ENCODE data around the gene RABGAP1. TPM values are rescaled to one million over a fixed set of nuclear protein-coding genes. Genes with fewer than 3 reads are reported as not detected.
"Not testable (repeated sequence)": the region's sequence is repeated elsewhere in the genome, so short reads cannot be mapped to it uniquely, and the experiment has no call there.

RABGAP1 gene
- total RNA-seq, 1 donor from 2014 or later = 80.2 TPM

- H3K4me3 Mint-ChIP-seq (ENCODE audit: unreplicated experiment) = peak within 1 kb of the TSS; percentile 95
- peaks cover 9% of the 10 kb centered on the region for H3K9me3 Mint-ChIP-seq (ENCODE audit: unreplicated experiment)
- peak within 1 kb of the TSS; percentile 95 for H3K27ac Mint-ChIP-seq (ENCODE audit: unreplicated experiment)
- no peak for TF ChIP-seq CTCF (IDR thresholded peaks at IDR 0.05; ENCODE audit: partially characterized antibody, unreplicated experiment)
- H3K27me3 Mint-ChIP-seq (ENCODE audit: unreplicated experiment) = peaks cover 6% of the 10 kb centered on the region
- peak; percentile 98 for DNase-seq
- no peaks in the 10 kb centered on the region for H3K36me3 Mint-ChIP-seq (ENCODE audit: unreplicated experiment)
- peaks cover 4% of the 10 kb centered on the region for H3K4me1 Mint-ChIP-seq (ENCODE audit: low read depth, unreplicated experiment)
Measured at GRCh38 chr9:122904823-122905710, 35.8 kb upstream of the RABGAP1 start, which contains the start of gene RC3H2. RC3H2 (minus strand) TSS chr9:122905359; CDS start chr9:122897509, 7,850 bp downstream.

GRCh38 chr9:122906122-122906521, 34.7 kb upstream of the RABGAP1 start:
- H3K4me3 Mint-ChIP-seq (ENCODE audit: unreplicated experiment) = peak overlapping the region; percentile 42
- not testable (repeated sequence) for H3K4me1 Mint-ChIP-seq (ENCODE audit: low read depth, unreplicated experiment); H3K27me3 Mint-ChIP-seq (ENCODE audit: unreplicated experiment); DNase-seq; H3K36me3 Mint-ChIP-seq (ENCODE audit: unreplicated experiment); H3K27ac Mint-ChIP-seq (ENCODE audit: unreplicated experiment); H3K9me3 Mint-ChIP-seq (ENCODE audit: unreplicated experiment)

GRCh38 chr9:122912671-122912963, 28.2 kb upstream of the RABGAP1 start:
- no peak for TF ChIP-seq CTCF (IDR thresholded peaks at IDR 0.05; ENCODE audit: partially characterized antibody, unreplicated experiment)
- Mint-ChIP-seq H3K27me3 (ENCODE audit: unreplicated experiment) (peaks cover 3% of the 10 kb centered on the region), H3K9me3 (ENCODE audit: unreplicated experiment) (peaks cover 5% of the 10 kb centered on the region), H3K4me3 (ENCODE audit: unreplicated experiment) (peak overlapping the region; percentile 96), H3K27ac (ENCODE audit: unreplicated experiment) (peak overlapping the region; percentile 98), H3K4me1 (ENCODE audit: low read depth, unreplicated experiment) (peaks cover 12% of the 10 kb centered on the region), H3K36me3 (ENCODE audit: unreplicated experiment) (no peaks in the 10 kb centered on the region)
- DNase-seq = no peak

GRCh38 chr9:122912964-122913673, 27.7 kb upstream of the RABGAP1 start, which contains the start of gene ZBTB6:
ZBTB6 (minus strand) TSS chr9:122913323; CDS start chr9:122912072, 1,251 bp downstream.
- peak within 1 kb of the TSS; percentile 96 for H3K4me3 Mint-ChIP-seq (ENCODE audit: unreplicated experiment)
- peaks cover 5% of the 10 kb centered on the region for H3K9me3 Mint-ChIP-seq (ENCODE audit: unreplicated experiment)
- H3K36me3 Mint-ChIP-seq (ENCODE audit: unreplicated experiment) = no peaks in the 10 kb centered on the region
- H3K27me3 Mint-ChIP-seq (ENCODE audit: unreplicated experiment) = peaks cover 3% of the 10 kb centered on the region
- peak; percentile 63 for DNase-seq
- H3K4me1 Mint-ChIP-seq (ENCODE audit: low read depth, unreplicated experiment) = peaks cover 12% of the 10 kb centered on the region
- no peak for TF ChIP-seq CTCF (IDR thresholded peaks at IDR 0.05; ENCODE audit: partially characterized antibody, unreplicated experiment)
- peak within 1 kb of the TSS; percentile 98 for H3K27ac Mint-ChIP-seq (ENCODE audit: unreplicated experiment)

- Mint-ChIP-seq H3K4me1 (ENCODE audit: low read depth, unreplicated experiment) (no peaks in the 10 kb centered on the region), H3K27me3 (ENCODE audit: unreplicated experiment) (peaks cover 3% of the 10 kb centered on the region), H3K4me3 (ENCODE audit: unreplicated experiment) (no peak overlapping the region), H3K9me3 (ENCODE audit: unreplicated experiment) (peaks cover 5% of the 10 kb centered on the region), H3K27ac (ENCODE audit: unreplicated experiment) (no peak overlapping the region), H3K36me3 (ENCODE audit: unreplicated experiment) (no peaks in the 10 kb centered on the region)
- DNase-seq = no peak
- no peak for TF ChIP-seq CTCF (IDR thresholded peaks at IDR 0.05; ENCODE audit: partially characterized antibody, unreplicated experiment)
Measured at GRCh38 chr9:122918310-122918709, 22.5 kb upstream of the RABGAP1 start.

All from glutamatergic neuron (in vitro differentiated cells).